ENCODE measurements around the gene ASIC4.

ASIC4 gene

GRCh38 chr2:219545295-219545942 lies 31.1 kb downstream of the ASIC4 start:
- Histone ChIP-seq H3K56ac (ENCODE audit: low read length) (no peak overlapping the region), H3K27ac (ENCODE audit: low read depth, low read length) (no peak overlapping the region), H3K9ac (ENCODE audit: low read length) (no peak overlapping the region), H3K4me3 (ENCODE audit: low read length) (no peak overlapping the region), H4K5ac (ENCODE audit: low read length) (no peak overlapping the region), H3K4me1 (ENCODE audit: control insufficient read depth, low read depth, low read length) (peaks cover 4% of the 10 kb centered on the region), H3K27me3 (ENCODE audit: insufficient read depth, low read length, poor library complexity) (no peaks in the 10 kb centered on the region), H2AK5ac (ENCODE audit: low read length) (no peak overlapping the region), H3K23ac (ENCODE audit: low read length) (no peak overlapping the region), H3K79me1 (ENCODE audit: low read length) (peaks cover 4% of the 10 kb centered on the region), H4K8ac (ENCODE audit: low read depth, low read length) (no peak overlapping the region), H2BK120ac (ENCODE audit: low read depth, low read length) (no peak overlapping the region), H3K4ac (ENCODE audit: low read depth, low read length) (no peak overlapping the region), H3K18ac (ENCODE audit: low read length) (no peak overlapping the region), H3K79me2 (ENCODE audit: control insufficient read depth, insufficient read depth, low read length) (no peaks in the 10 kb centered on the region), H3K36me3 (ENCODE audit: control insufficient read depth, insufficient read depth, low read length) (peaks cover 4% of the 10 kb centered on the region), H2BK5ac (ENCODE audit: low read length) (no peak overlapping the region), H2BK15ac (replicated peaks; ENCODE audit: low read depth) (no peak overlapping the region), H3K4me2 (ENCODE audit: low read length) (no peak overlapping the region)
- no peak for DNase-seq
- no CpG with 5 or more reads among the region's 3 CpGs for WGBS (ENCODE audit: extremely low coverage, insufficient coverage, low lambda C conversion rate)

- H3K9ac ChIP-seq (ENCODE audit: low read length): no peak overlapping the region
- H3K27me3 ChIP-seq (ENCODE audit: insufficient read depth, low read length, poor library complexity): no peaks in the 10 kb centered on the region
- DNase-seq: no peak
- no peak overlapping the region for H3K18ac ChIP-seq (ENCODE audit: low read length)
- no peak overlapping the region for H2AK5ac ChIP-seq (ENCODE audit: low read length)
- peaks cover 4% of the 10 kb centered on the region for H3K79me1 ChIP-seq (ENCODE audit: low read length)
- no peak overlapping the region for H2BK120ac ChIP-seq (ENCODE audit: low read depth, low read length)
- H3K27ac ChIP-seq (ENCODE audit: low read depth, low read length): no peak overlapping the region
- no peak overlapping the region for H2BK15ac ChIP-seq (replicated peaks; ENCODE audit: low read depth)
- H3K56ac ChIP-seq (ENCODE audit: low read length): no peak overlapping the region
- WGBS (ENCODE audit: extremely low coverage, insufficient coverage, low lambda C conversion rate): no CpG with 5 or more reads among the region's 4 CpGs
- no peak overlapping the region for H3K4ac ChIP-seq (ENCODE audit: low read depth, low read length)
- no peak overlapping the region for H3K4me3 ChIP-seq (ENCODE audit: low read length)
- H3K4me2 ChIP-seq (ENCODE audit: low read length): no peak overlapping the region
- H4K5ac ChIP-seq (ENCODE audit: low read length): no peak overlapping the region
- peaks cover 4% of the 10 kb centered on the region for H3K4me1 ChIP-seq (ENCODE audit: control insufficient read depth, low read depth, low read length)
- peaks cover 2% of the 10 kb centered on the region for H3K36me3 ChIP-seq (ENCODE audit: control insufficient read depth, insufficient read depth, low read length)
- no peaks in the 10 kb centered on the region for H3K79me2 ChIP-seq (ENCODE audit: control insufficient read depth, insufficient read depth, low read length)
- H3K23ac ChIP-seq (ENCODE audit: low read length): no peak overlapping the region
- H4K8ac ChIP-seq (ENCODE audit: low read depth, low read length): no peak overlapping the region
- H2BK5ac ChIP-seq (ENCODE audit: low read length): no peak overlapping the region
These were observed 31.7 kb downstream of the ASIC4 start for GRCh38 chr2:219545943-219546352.

GRCh38 chr2:219547621-219548020 lies 33.3 kb downstream of the ASIC4 start:
- Histone ChIP-seq H4K8ac (ENCODE audit: low read depth, low read length) (no peak overlapping the region), H2AK5ac (ENCODE audit: low read length) (no peak overlapping the region), H3K4me3 (ENCODE audit: low read length) (no peak overlapping the region), H3K56ac (ENCODE audit: low read length) (no peak overlapping the region), H3K79me2 (ENCODE audit: control insufficient read depth, insufficient read depth, low read length) (no peaks in the 10 kb centered on the region), H3K36me3 (ENCODE audit: control insufficient read depth, insufficient read depth, low read length) (no peaks in the 10 kb centered on the region), H4K5ac (ENCODE audit: low read length) (no peak overlapping the region), H3K27ac (ENCODE audit: low read depth, low read length) (no peak overlapping the region), H2BK120ac (ENCODE audit: low read depth, low read length) (no peak overlapping the region), H3K18ac (ENCODE audit: low read length) (no peak overlapping the region), H3K4ac (ENCODE audit: low read depth, low read length) (no peak overlapping the region), H2BK5ac (ENCODE audit: low read length) (no peak overlapping the region), H3K4me2 (ENCODE audit: low read length) (no peak overlapping the region), H3K9ac (ENCODE audit: low read length) (no peak overlapping the region), H3K27me3 (ENCODE audit: insufficient read depth, low read length, poor library complexity) (no peaks in the 10 kb centered on the region), H3K4me1 (ENCODE audit: control insufficient read depth, low read depth, low read length) (peaks cover 2% of the 10 kb centered on the region), H3K79me1 (ENCODE audit: low read length) (peaks cover under 1% of the 10 kb centered on the region), H3K23ac (ENCODE audit: low read length) (no peak overlapping the region), H2BK15ac (replicated peaks; ENCODE audit: low read depth) (no peak overlapping the region)
- DNase-seq: no peak
- WGBS (ENCODE audit: extremely low coverage, insufficient coverage, low lambda C conversion rate): no CpG with 5 or more reads among the region's 26 CpGs

- no peak overlapping the region for H3K4ac ChIP-seq (ENCODE audit: low read depth, low read length)
- no peaks in the 10 kb centered on the region for H3K36me3 ChIP-seq (ENCODE audit: control insufficient read depth, insufficient read depth, low read length)
- H2BK5ac ChIP-seq (ENCODE audit: low read length): no peak overlapping the region
- H3K56ac ChIP-seq (ENCODE audit: low read length): no peak overlapping the region
- no peak overlapping the region for H4K8ac ChIP-seq (ENCODE audit: low read depth, low read length)
- H3K27me3 ChIP-seq (ENCODE audit: insufficient read depth, low read length, poor library complexity): no peaks in the 10 kb centered on the region
- H4K5ac ChIP-seq (ENCODE audit: low read length): no peak overlapping the region
- H2AK5ac ChIP-seq (ENCODE audit: low read length): no peak overlapping the region
- H2BK120ac ChIP-seq (ENCODE audit: low read depth, low read length): no peak overlapping the region
- H3K4me2 ChIP-seq (ENCODE audit: low read length): no peak overlapping the region
- no peak overlapping the region for H3K23ac ChIP-seq (ENCODE audit: low read length)
- H3K27ac ChIP-seq (ENCODE audit: low read depth, low read length): no peak overlapping the region
- H3K9ac ChIP-seq (ENCODE audit: low read length): no peak overlapping the region
- WGBS (ENCODE audit: extremely low coverage, insufficient coverage, low lambda C conversion rate): no CpG with 5 or more reads among the region's 18 CpGs
- H3K4me1 ChIP-seq (ENCODE audit: control insufficient read depth, low read depth, low read length): peaks cover 3% of the 10 kb centered on the region
- H3K79me2 ChIP-seq (ENCODE audit: control insufficient read depth, insufficient read depth, low read length): no peaks in the 10 kb centered on the region
- DNase-seq: no peak
- H3K18ac ChIP-seq (ENCODE audit: low read length): no peak overlapping the region
- no peak overlapping the region for H2BK15ac ChIP-seq (replicated peaks; ENCODE audit: low read depth)
- H3K79me1 ChIP-seq (ENCODE audit: low read length): no peaks in the 10 kb centered on the region
- H3K4me3 ChIP-seq (ENCODE audit: low read length): no peak overlapping the region
These were observed 34.7 kb downstream of the ASIC4 start for GRCh38 chr2:219548990-219549389.

DNA sequence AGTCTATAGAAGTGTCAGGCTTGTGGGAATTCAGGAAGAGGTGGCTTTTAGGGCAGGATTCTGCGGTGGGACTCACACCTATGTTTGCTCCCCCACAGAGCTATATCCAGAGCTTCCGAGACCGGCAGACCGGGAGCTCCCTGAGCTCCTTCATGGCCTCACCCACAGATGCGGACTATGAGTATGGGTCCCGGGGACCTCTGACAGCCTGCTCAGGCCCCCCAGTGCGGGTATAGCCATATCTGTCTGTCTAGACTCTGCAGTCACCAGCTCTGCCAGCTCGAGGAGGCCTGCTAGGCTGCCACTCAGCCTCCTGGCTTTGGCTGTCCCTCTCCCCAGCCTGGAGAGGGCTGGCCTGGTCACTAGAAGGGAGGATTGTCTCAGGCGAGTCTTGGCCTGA lies 35.3 kb downstream of the ASIC4 start:
- H3K9ac ChIP-seq (ENCODE audit: low read length): no peak overlapping the region
- no peak overlapping the region for H2AK5ac ChIP-seq (ENCODE audit: low read length)
- no peak overlapping the region for H2BK15ac ChIP-seq (replicated peaks; ENCODE audit: low read depth)
- no CpG with 5 or more reads among the region's 9 CpGs for WGBS (ENCODE audit: extremely low coverage, insufficient coverage, low lambda C conversion rate)
- no peak overlapping the region for H3K4me2 ChIP-seq (ENCODE audit: low read length)
- H3K18ac ChIP-seq (ENCODE audit: low read length): no peak overlapping the region
- no peaks in the 10 kb centered on the region for H3K36me3 ChIP-seq (ENCODE audit: control insufficient read depth, insufficient read depth, low read length)
- peaks cover 3% of the 10 kb centered on the region for H3K4me1 ChIP-seq (ENCODE audit: control insufficient read depth, low read depth, low read length)
- no peak overlapping the region for H3K27ac ChIP-seq (ENCODE audit: low read depth, low read length)
- no peak overlapping the region for H2BK120ac ChIP-seq (ENCODE audit: low read depth, low read length)
- H4K5ac ChIP-seq (ENCODE audit: low read length): no peak overlapping the region
- H2BK5ac ChIP-seq (ENCODE audit: low read length): no peak overlapping the region
- no peaks in the 10 kb centered on the region for H3K79me1 ChIP-seq (ENCODE audit: low read length)
- H3K4ac ChIP-seq (ENCODE audit: low read depth, low read length): no peak overlapping the region
- no peak for DNase-seq
- no peak overlapping the region for H3K23ac ChIP-seq (ENCODE audit: low read length)
- H4K8ac ChIP-seq (ENCODE audit: low read depth, low read length): no peak overlapping the region
- no peaks in the 10 kb centered on the region for H3K27me3 ChIP-seq (ENCODE audit: insufficient read depth, low read length, poor library complexity)
- H3K79me2 ChIP-seq (ENCODE audit: control insufficient read depth, insufficient read depth, low read length): no peaks in the 10 kb centered on the region
- H3K56ac ChIP-seq (ENCODE audit: low read length): no peak overlapping the region
- no peak overlapping the region for H3K4me3 ChIP-seq (ENCODE audit: low read length)
